Measurements from ENCODE around the gene ZFYVE27.
"Not testable (repeated sequence)": the region's sequence is repeated elsewhere in the genome, so short reads cannot be mapped to it uniquely, and the experiment has no call there.

The ZFYVE27 gene

GRCh38 chr10:97736902-97737769 lies at the start of gene ZFYVE27:
Gene ZFYVE27, plus strand, starts transcription at chr10:97737128. Its CDS starts 1,350 bp downstream, at chr10:97738478.
- no peak for TF ChIP-seq FOXP2 (optimal IDR thresholded peaks at IDR 0.05; ENCODE audit: control extremely low read depth, extremely low read length, insufficient read depth)
- peak; percentile 71 for TF ChIP-seq POLR2AphosphoS5 (IDR thresholded peaks at IDR 0.05; ENCODE audit: borderline replicate concordance, low read depth, low read length)
- TF ChIP-seq EZH2 (IDR thresholded peaks at IDR 0.05), result no peak
- Histone ChIP-seq H3K4me3 (peak within 1 kb of the TSS; percentile 83), H3K9ac (ENCODE audit: insufficient read length) (peak within 1 kb of the TSS; percentile 87), H3K9me3 (ENCODE audit: low read depth, low read length) (no peaks in the 10 kb centered on the region), H3K36me3 (ENCODE audit: insufficient read depth, low read length) (no peaks in the 10 kb centered on the region; the same call in 1 of the 2 replicates), H3K27ac (no peak within 1 kb of the TSS)
- peak; percentile 39 for DNase-seq (ENCODE audit: low read depth, low spot score)

- H3K36me3 ChIP-seq (ENCODE audit: insufficient read depth, low read length), result no peaks in the 10 kb centered on the region
- H3K9ac ChIP-seq (ENCODE audit: insufficient read length), result peak overlapping the region; percentile 62
- peak overlapping the region; percentile 80 for H3K4me3 ChIP-seq
- no peak for TF ChIP-seq FOXP2 (optimal IDR thresholded peaks at IDR 0.05; ENCODE audit: control extremely low read depth, extremely low read length, insufficient read depth)
- DNase-seq (ENCODE audit: low read depth, low spot score), result no peak
- H3K9me3 ChIP-seq (ENCODE audit: low read depth, low read length), result no peaks in the 10 kb centered on the region
- H3K27ac ChIP-seq, result peak overlapping the region; percentile 57
Observed at GRCh38 chr10:97687785-97688781, 48.8 kb upstream of the ZFYVE27 start.

- no peak for DNase-seq (ENCODE audit: low read depth, low spot score)
- TF ChIP-seq POLR2AphosphoS5 (IDR thresholded peaks at IDR 0.05; ENCODE audit: borderline replicate concordance, low read depth, low read length) (no peak), FOXP2 (optimal IDR thresholded peaks at IDR 0.05; ENCODE audit: control extremely low read depth, extremely low read length, insufficient read depth) (no peak), EZH2 (IDR thresholded peaks at IDR 0.05) (no peak)
- no peak overlapping the region for H3K27ac ChIP-seq
Observed at GRCh38 chr10:97689559-97690020, 47.3 kb upstream of the ZFYVE27 start.

GRCh38 chr10:97690133-97690532 lies 46.8 kb upstream of the ZFYVE27 start:
- DNase-seq (ENCODE audit: low read depth, low spot score), result no peak
- Histone ChIP-seq H3K4me3 (no peak overlapping the region), H3K27ac (no peak overlapping the region), H3K9me3 (ENCODE audit: low read depth, low read length) (no peaks in the 10 kb centered on the region), H3K36me3 (ENCODE audit: insufficient read depth, low read length) (no peaks in the 10 kb centered on the region), H3K9ac (ENCODE audit: insufficient read length) (no peak overlapping the region)
- TF ChIP-seq POLR2AphosphoS5 (IDR thresholded peaks at IDR 0.05; ENCODE audit: borderline replicate concordance, low read depth, low read length) (no peak), EZH2 (IDR thresholded peaks at IDR 0.05) (no peak), FOXP2 (optimal IDR thresholded peaks at IDR 0.05; ENCODE audit: control extremely low read depth, extremely low read length, insufficient read depth) (no peak)

More at GRCh38 chr10:97689559-97690020, 47.3 kb upstream of the ZFYVE27 start:
- no peaks in the 10 kb centered on the region for H3K9me3 ChIP-seq (ENCODE audit: low read depth, low read length)
- H3K9ac ChIP-seq (ENCODE audit: insufficient read length), result no peak overlapping the region
- no peaks in the 10 kb centered on the region for H3K36me3 ChIP-seq (ENCODE audit: insufficient read depth, low read length)
- no peak overlapping the region for H3K4me3 ChIP-seq

GRCh38 chr10:97698072-97698655 lies 38.8 kb upstream of the ZFYVE27 start:
- DNase-seq (ENCODE audit: low read depth, low spot score); H3K9ac ChIP-seq (ENCODE audit: insufficient read length); H3K36me3 ChIP-seq (ENCODE audit: insufficient read depth, low read length); H3K4me3 ChIP-seq; H3K27ac ChIP-seq; H3K9me3 ChIP-seq (ENCODE audit: low read depth, low read length): not testable (repeated sequence)

GRCh38 chr10:97701438-97702069 lies 35.4 kb upstream of the ZFYVE27 start:
- Histone ChIP-seq H3K27ac (no peak overlapping the region), H3K9me3 (ENCODE audit: low read depth, low read length) (no peaks in the 10 kb centered on the region), H3K9ac (ENCODE audit: insufficient read length) (no peak overlapping the region), H3K4me3 (no peak overlapping the region), H3K36me3 (ENCODE audit: insufficient read depth, low read length) (no peaks in the 10 kb centered on the region)
- no peak for TF ChIP-seq FOXP2 (optimal IDR thresholded peaks at IDR 0.05; ENCODE audit: control extremely low read depth, extremely low read length, insufficient read depth)
- TF ChIP-seq EZH2 (IDR thresholded peaks at IDR 0.05), result no peak
- TF ChIP-seq POLR2AphosphoS5 (IDR thresholded peaks at IDR 0.05; ENCODE audit: borderline replicate concordance, low read depth, low read length), result no peak
- no peak for DNase-seq (ENCODE audit: low read depth, low spot score)

GRCh38 chr10:97703398-97704067 lies 33.4 kb upstream of the ZFYVE27 start:
- TF ChIP-seq POLR2AphosphoS5 (IDR thresholded peaks at IDR 0.05; ENCODE audit: borderline replicate concordance, low read depth, low read length) (no peak), EZH2 (IDR thresholded peaks at IDR 0.05) (no peak), FOXP2 (optimal IDR thresholded peaks at IDR 0.05; ENCODE audit: control extremely low read depth, extremely low read length, insufficient read depth) (no peak)
- Histone ChIP-seq H3K27ac (no peak overlapping the region), H3K9me3 (ENCODE audit: low read depth, low read length) (no peaks in the 10 kb centered on the region), H3K9ac (ENCODE audit: insufficient read length) (no peak overlapping the region), H3K36me3 (ENCODE audit: insufficient read depth, low read length) (no peaks in the 10 kb centered on the region), H3K4me3 (no peak overlapping the region)
- DNase-seq (ENCODE audit: low read depth, low spot score), result no peak
